Esophagus squamous epithelium (tissue), 4 donors: Measurements from ENCODE around the gene LRRC72.

Source experiments
- CTCF ChIP-seq, 6 experiments: fragments of 450-650 bp in 4 of 6; fragments of 200-600 bp in 2 of 6; sonication (generic) in 2 of 6; IDR thresholded peaks; one replicate each; pipeline ENCODE4 v1.5.1; 2016 to 2019; ENCODE audit warnings: antibody characterized with exemption in 6 of 6, mild to moderate bottlenecking in 4 of 6, moderate library complexity in 4 of 6
- POLR2A ChIP-seq, 4 donors: fragments of 450-650 bp; IDR thresholded peaks; one replicate each; pipeline ENCODE4 v1.6.1; 2017; ENCODE audit warnings: antibody characterized with exemption in 4 of 4, mild to moderate bottlenecking in 4 of 4, moderate library complexity in 3 of 4

GRCh38 chr7:16514271-16514670, 12.4 kb upstream of the LRRC72 start:
- TF ChIP-seq CTCF (IDR thresholded peaks at IDR 0.05) (no peak), POLR2A (IDR thresholded peaks at IDR 0.05) (no peak)
